ENCODE results near the gene SLC22A8. TPM values are rescaled to one million over a fixed set of nuclear protein-coding genes. Genes with fewer than 3 reads are reported as not detected.

The SLC22A8 gene
- total and polyA plus RNA-seq, 10 donors = not detected

GRCh38 chr11:63020671-63021291 is 5.1 kb upstream of the SLC22A8 start:
- no peak for DNase-seq
- no peak for TF ChIP-seq POLR2AphosphoS5 (IDR thresholded peaks at IDR 0.05)
- TF ChIP-seq POLR2A (IDR thresholded peaks at IDR 0.05) = no peak
- TF ChIP-seq CTCF (IDR thresholded peaks at IDR 0.05 in 8 of 11, conservative IDR thresholded peaks at IDR 0.05 in 3 of 11) = peak in 3 of 11 experiments; percentile 21 to 41 (median 34)
- no peak overlapping the region for H3K4me3 ChIP-seq
- intact Hi-C loops (cut with DNase I; ENCODE audit: low total_unique reads) = no loop called here
- H3K27me3 ChIP-seq (replicated peaks in 1 of 7) = peaks cover 0 to 58% (median 0%) of the 10 kb centered on the region in 7 donors
- no peak overlapping the region for H3K27ac ChIP-seq
- H3K9me3 ChIP-seq = peaks cover 0 to 6% (median 0%) of the 10 kb centered on the region in 8 donors
- H3K36me3 ChIP-seq = no peaks in the 10 kb centered on the region
- H3K4me1 ChIP-seq = peaks cover 0 to 9% (median 5%) of the 10 kb centered on the region in 6 donors
- WGBS, 5 donors = 52 to 72% (median 55%) methylated on average over 10 to 24 of the region's 24 CpGs

- Histone ChIP-seq H3K4me1 (peaks cover 0 to 9% (median 5%) of the 10 kb centered on the region in 6 donors), H3K27me3 (replicated peaks in 1 of 7) (peaks cover 0 to 67% (median 0%) of the 10 kb centered on the region in 7 donors), H3K9me3 (no peaks in the 10 kb centered on the region), H3K27ac (no peak overlapping the region), H3K36me3 (no peaks in the 10 kb centered on the region), H3K4me3 (no peak overlapping the region)
- no peak for DNase-seq
- no peak for TF ChIP-seq POLR2A (IDR thresholded peaks at IDR 0.05)
- intact Hi-C loops (cut with DNase I; ENCODE audit: low total_unique reads) = no loop called here
- 79 to 86% (median 81%) methylated on average over 2 to 5 of the region's 5 CpGs for WGBS, 5 donors
These were observed 3.9 kb upstream of the SLC22A8 start for GRCh38 chr11:63019506-63019905.

- H3K36me3 ChIP-seq = no peaks in the 10 kb centered on the region
- H3K4me1 ChIP-seq = no peaks in the 10 kb centered on the region
- intact Hi-C loops (cut with DNase I; ENCODE audit: low total_unique reads) = no loop called here
- no peak overlapping the region for H3K27ac ChIP-seq
- H3K4me3 ChIP-seq = no peak overlapping the region
- TF ChIP-seq POLR2AphosphoS5 (IDR thresholded peaks at IDR 0.05) = no peak
- no peak for TF ChIP-seq POLR2A (IDR thresholded peaks at IDR 0.05)
- TF ChIP-seq CTCF (IDR thresholded peaks at IDR 0.05 in 8 of 11, conservative IDR thresholded peaks at IDR 0.05 in 3 of 11) = no peak
- H3K27me3 ChIP-seq (replicated peaks in 1 of 7) = peaks cover 0 to 65% (median 0%) of the 10 kb centered on the region in 7 donors
- WGBS, 5 donors = 38 to 55% (median 50%) methylated on average over 8 of the region's 8 CpGs
- DNase-seq = no peak
- H3K9me3 ChIP-seq = no peaks in the 10 kb centered on the region
These were observed 1.8 kb upstream of the SLC22A8 start for GRCh38 chr11:63017306-63017974.

- H3K4me3 ChIP-seq = no peak overlapping the region
- no peak for DNase-seq
- no peaks in the 10 kb centered on the region for H3K4me1 ChIP-seq
- intact Hi-C loops (cut with DNase I; ENCODE audit: low total_unique reads) = no loop called here
- TF ChIP-seq POLR2AphosphoS5 (IDR thresholded peaks at IDR 0.05) (no peak), POLR2A (IDR thresholded peaks at IDR 0.05) (no peak), CTCF (IDR thresholded peaks at IDR 0.05 in 8 of 11, conservative IDR thresholded peaks at IDR 0.05 in 3 of 11) (no peak)
- peaks cover 0 to 50% (median 0%) of the 10 kb centered on the region in 7 donors for H3K27me3 ChIP-seq (replicated peaks in 1 of 7)
- no peaks in the 10 kb centered on the region for H3K9me3 ChIP-seq
- 83 to 92% (median 90%) methylated on average over 12 to 13 of the region's 13 CpGs for WGBS, 5 donors
- no peaks in the 10 kb centered on the region for H3K36me3 ChIP-seq
- no peak overlapping the region for H3K27ac ChIP-seq
These were observed 1.1 kb downstream of the SLC22A8 start for GRCh38 chr11:63014408-63015055.

All from spleen (tissue), 11 donors.